Panc1 (cell line): ENCODE results near the gene STEAP2. TPM values are rescaled to one million over a fixed set of nuclear protein-coding genes. Genes with fewer than 3 reads are reported as not detected.

Source experiments
- ATAC-seq: fragments of 200-7000 bp; cut with Tn5 transposase; 2 replicates; pipeline ENCODE4 v1.9.1; 2020; ENCODE audit warnings: mild to moderate bottlenecking, moderate library complexity
- BruUV-seq: library from RNA; stranded (reverse); fragments of 400-500 nt; replicated peaks from 2 replicates; lab custom pipeline; 2021; lab: Mats Ljungman, UMichigan
- CTCF ChIA-PET: fragments of 300-600 bp; sonication (Branson Sonifier 250); formaldehyde crosslinking; loops from one replicate; lab custom pipeline; 2022; ENCODE audit warnings: antibody characterized with exemption; lab: Charles Lee
- POLR2A ChIA-PET: fragments of 300-600 bp; sonication (Branson Sonifier 250); formaldehyde crosslinking; loops from one replicate; lab custom pipeline; 2022; ENCODE audit warnings: antibody characterized with exemption; lab: Charles Lee
- DNase-seq: peaks from one replicate; pipeline ENCODE4 v3.0.0-alpha.2; 2010; ENCODE audit warnings: low read depth, low spot score
- H3K27ac ChIP-seq: 2 replicates; pipeline ENCODE4 v1.5.1; 2011; ENCODE audit warnings: mild to moderate bottlenecking, low read length, inconsistent platforms
- H3K27me3 ChIP-seq: fragments of 200-500 bp; sonication (Bioruptor generic); 2 replicates; pipeline ENCODE4 v1.6.0; 2014; ENCODE audit warnings: low read length, inconsistent platforms; ENCODE audit not compliant: control insufficient read depth, insufficient read depth
- H3K36me3 ChIP-seq: fragments of 200-500 bp; sonication (Bioruptor generic); 2 replicates; pipeline ENCODE4 v1.5.1; 2014; ENCODE audit warnings: inconsistent platforms, mild to moderate bottlenecking, low read length, moderate library complexity; ENCODE audit not compliant: control insufficient read depth, insufficient read depth
- H3K4me1 ChIP-seq: 2 replicates; pipeline ENCODE4 v1.5.1; 2011; ENCODE audit warnings: inconsistent platforms, mild to moderate bottlenecking, low read length, moderate library complexity; ENCODE audit not compliant: control insufficient read depth, insufficient read depth
- H3K4me3 ChIP-seq, 2 experiments: 2 replicates each; pipeline ENCODE4 v1.5.1; 2011 to 2012; ENCODE audit warnings: low read depth in 2 of 2, low read length in 2 of 2, mild to moderate bottlenecking in 2 of 2, inconsistent platforms in 1 of 2, moderate library complexity in 1 of 2
- H3K9me3 ChIP-seq: fragments of 200-500 bp; sonication (Bioruptor generic); 2 replicates; pipeline ENCODE4 v1.5.1; 2014; ENCODE audit warnings: low read depth, mild to moderate bottlenecking, inconsistent platforms, low read length, moderate library complexity; ENCODE audit not compliant: control insufficient read depth, insufficient read depth
- CTCF ChIP-seq: fragments of 450-650 bp; IDR thresholded peaks from 2 replicates; pipeline ENCODE4 v1.5.1; 2017; ENCODE audit warnings: mild to moderate bottlenecking
- POLR2AphosphoS5 ChIP-seq: IDR thresholded peaks from 2 replicates; pipeline ENCODE4 v1.6.1; 2012; ENCODE audit warnings: mild to moderate bottlenecking, low read depth, low read length, moderate library complexity
- REST ChIP-seq, 2 experiments: IDR thresholded peaks; 2 replicates each; pipeline ENCODE4 v1.6.1; 2011 to 2012; ENCODE audit warnings: low read depth in 2 of 2, control low read depth in 1 of 2, low read length in 1 of 2, mild to moderate bottlenecking in 1 of 2, moderate library complexity in 1 of 2; ENCODE audit not compliant: insufficient read depth in 1 of 2
- SIN3A ChIP-seq: IDR thresholded peaks from 2 replicates; pipeline ENCODE4 v1.6.1; 2012; ENCODE audit warnings: low read depth, mild to moderate bottlenecking, low read length, moderate library complexity, borderline replicate concordance; ENCODE audit not compliant: insufficient read depth
- TCF7L2 ChIP-seq: IDR thresholded peaks from 2 replicates; pipeline ENCODE4 v1.6.1; 2011; ENCODE audit warnings: mild to moderate bottlenecking, low read depth, low read length, inconsistent platforms
- in situ Hi-C: cut with HindIII; loops from 2 replicates; pipeline ENCODE4 v1.10.0; 2016; ENCODE audit warnings: low sequenced_read_pairs, low pct_unique_long_range_greater_than_20kb
- intact Hi-C: fragments of 100-400 bp; cut with micrococcal nuclease; formaldehyde crosslinking; loops from one replicate; pipeline ENCODE4 v1.10.0; 2022; ENCODE audit not compliant: unreplicated experiment
- total RNA-seq: library from RNA; stranded (reverse); gene quantifications from one replicate; pipeline ENCODE4 v1.2.1, GENCODE V29; 2021; ENCODE audit not compliant: unreplicated experiment

STEAP2 gene
- total RNA-seq, 1 experiment from 2014 or later, result 4.1 TPM

- Histone ChIP-seq H3K4me1 (no peaks in the 10 kb centered on the region), H3K36me3 (no peaks in the 10 kb centered on the region; the same call in 1 of the 2 replicates), H3K27ac (no peak overlapping the region), H3K4me3 (no peak overlapping the region), H3K9me3 (no peaks in the 10 kb centered on the region), H3K27me3 (peaks cover 3% of the 10 kb centered on the region; the same call in 1 of the 2 replicates)
- POLR2A ChIA-PET, result no interaction called here
- ATAC-seq (peak; percentile 72; the same call in 1 of the 2 replicates), DNase-seq (peak; percentile 17)
- intact Hi-C loops, result loop anchor here (2.0 to 5.0 kb wide), 2 partner anchors 108 to 165 kb away; partner anchors contain the start of gene STEAP1
- CTCF ChIA-PET, result no interaction called here
- in situ Hi-C loops, result no loop called here
- no peak for TF ChIP-seq POLR2AphosphoS5
- TF ChIP-seq REST (IDR thresholded peaks at IDR 0.05; ENCODE audit: insufficient read depth in 1 of 2, low read depth in 2 of 2, low read length in 1 of 2), result no peak
- no peak for TF ChIP-seq CTCF
- TF ChIP-seq TCF7L2, result no peak
- no peak for TF ChIP-seq SIN3A
- no TSS peak for BruUV-seq
Observed at GRCh38 chr7:90262438-90262837, 50.9 kb downstream of the STEAP2 start.

- no TSS peak for BruUV-seq
- peaks cover 3% of the 10 kb centered on the region; the same call in 1 of the 2 replicates for H3K27me3 ChIP-seq
- no peak overlapping the region for H3K27ac ChIP-seq
- ATAC-seq, result no peak
- H3K9me3 ChIP-seq, result no peaks in the 10 kb centered on the region
- ChIA-PET CTCF (no interaction called here), POLR2A (no interaction called here)
- DNase-seq, result no peak
- in situ Hi-C loops (no loop called here), intact Hi-C loops (no loop called here)
- H3K4me3 ChIP-seq, result no peak overlapping the region
- no peaks in the 10 kb centered on the region; the same call in 1 of the 2 replicates for H3K36me3 ChIP-seq
- H3K4me1 ChIP-seq, result no peaks in the 10 kb centered on the region
- TF ChIP-seq POLR2AphosphoS5 (no peak), CTCF (no peak), SIN3A (no peak), REST (IDR thresholded peaks at IDR 0.05; ENCODE audit: insufficient read depth in 1 of 2, low read depth in 2 of 2, low read length in 1 of 2) (no peak), TCF7L2 (no peak)
Observed at GRCh38 chr7:90266808-90267207, 55.3 kb downstream of the STEAP2 start.
